Spleen (tissue), 11 donors: ENCODE results near the gene HAL. TPM values are rescaled to one million over a fixed set of nuclear protein-coding genes. Genes with fewer than 3 reads are reported as not detected.
"Not testable (repeated sequence)": the region's sequence is repeated elsewhere in the genome, so short reads cannot be mapped to it uniquely, and the experiment has no call there.

ENCODE experiments used
- DNase-seq: peaks from one replicate; pipeline ENCODE4 v3.0.0-alpha.2; 2020
- H3K27ac ChIP-seq, 8 donors: fragments of 200-600 bp; sonication (generic) in 7 of 8; 1 replicate in 4 of 8; 2 replicates in 4 of 8; pipeline versions ENCODE4 v1.5.0 to v1.8.0; 2016 to 2021; ENCODE audit warnings: inconsistent platforms in 4 of 8, mild to moderate bottlenecking in 4 of 8, moderate library complexity in 1 of 8
- H3K27me3 ChIP-seq, 7 donors: fragments of 200-600 bp; sonication (generic) in 6 of 7; replicated peaks in 1 of 7; 1 replicate in 4 of 7; 2 replicates in 3 of 7; pipeline versions ENCODE4 v1.5.0 to v1.8.0; 2016 to 2021; ENCODE audit warnings: inconsistent platforms in 3 of 7, mild to moderate bottlenecking in 1 of 7
- H3K36me3 ChIP-seq, 6 donors: fragments of 200-600 bp; sonication (generic) in 5 of 6; 1 replicate in 4 of 6; 2 replicates in 2 of 6; pipeline versions ENCODE4 v1.5.0 to v1.8.0; 2016 to 2021; ENCODE audit warnings: inconsistent platforms in 2 of 6
- H3K4me1 ChIP-seq, 6 donors: fragments of 200-600 bp; sonication (generic) in 5 of 6; 1 replicate in 3 of 6; 2 replicates in 3 of 6; pipeline versions ENCODE4 v1.5.0 to v1.8.0; 2016 to 2021; ENCODE audit warnings: inconsistent platforms in 3 of 6
- H3K4me3 ChIP-seq, 8 donors: fragments of 200-600 bp; sonication (generic) in 7 of 8; 1 replicate in 4 of 8; 2 replicates in 4 of 8; pipeline versions ENCODE4 v1.5.0 to v1.8.0; 2016 to 2021; ENCODE audit warnings: inconsistent platforms in 4 of 8, mild to moderate bottlenecking in 4 of 8, moderate library complexity in 2 of 8
- H3K9me3 ChIP-seq, 8 donors: fragments of 200-600 bp; sonication (generic) in 7 of 8; 1 replicate in 4 of 8; 2 replicates in 4 of 8; pipeline versions ENCODE4 v1.5.0 to v1.8.0; 2016 to 2021; ENCODE audit warnings: inconsistent platforms in 4 of 8
- CTCF ChIP-seq, 11 experiments: fragments of 200-600 bp in 7 of 11; fragments of 450-650 bp in 4 of 11; sonication (generic) in 4 of 11; IDR thresholded peaks in 8 of 11; conservative IDR thresholded peaks in 3 of 11; 1 replicate in 7 of 11; 2 replicates in 4 of 11; pipeline versions ENCODE4 v1.4.0 to v1.8.0; 2016 to 2021; ENCODE audit warnings: antibody characterized with exemption in 11 of 11, inconsistent platforms in 4 of 11, mild to moderate bottlenecking in 1 of 11
- POLR2A ChIP-seq, 3 donors: fragments of 450-650 bp; IDR thresholded peaks; one replicate each; pipeline ENCODE4 v1.5.1; 2017; ENCODE audit warnings: antibody characterized with exemption in 3 of 3, mild to moderate bottlenecking in 1 of 3
- POLR2AphosphoS5 ChIP-seq, 3 donors: sonication (generic); formaldehyde crosslinking; IDR thresholded peaks; one replicate each; pipeline ENCODE4 v1.5.1; 2017; ENCODE audit warnings: antibody characterized with exemption in 3 of 3
- WGBS, 5 donors: extraction: QIAGEN DNeasy Blood & Tissue Kit in 3 of 5; methylation state at CpG; one replicate each; pipeline versions ENCODE4 v1.1.5 to v1.1.7; 2013 to 2018; 5-methylcytosine and 5-hydroxymethylcytosine counted together
- intact Hi-C: fragments of 100-400 bp; cut with DNase I; formaldehyde crosslinking; loops from one replicate; pipeline ENCODE4 v1.15.0; 2023; ENCODE audit warnings: low total_unique reads
- polyA plus RNA-seq, 3 donors: library from polyadenylated mRNA; stranded (reverse); fragments of 200-250 nt; gene quantifications; one replicate each; pipeline ENCODE4 v1.2.1, GENCODE V29; 2013
- total RNA-seq, 7 donors: library from RNA; depleted of rRNA in 3 of 7; stranded (reverse); fragments of >200 nt in 3 of 7; fragmentation: NEBNext Ultra II Directional in 4 of 7; extraction: Animal tissue kit (Norgen Biotek cat#: 25700) in 4 of 7; gene quantifications; one replicate each; pipeline versions ENCODE4 v1.1.0 to v1.2.1, GENCODE V29; 2016 to 2021
- donor health status: healthy with polysubstance abuse.
- donor health status: DM: no; HTN: no; CAD: no; lungs with moderate emphysema.
- donor health status: DM: no; HTN: no; CAD: no.
- donor health status: Bipolar disorder and iron deficiency.
- donor health status: healthy.
- donor health status: DM: no; HTN: no; CAD: no.
- donor health status: DM: yes; HTN: yes; CAD: no.

The HAL gene
- total and polyA plus RNA-seq, 10 donors, result 0.24 to 27.3 (median 9.4) TPM

GRCh38 chr12:95972832-95973456 lies 23.2 kb downstream of the HAL start:
- H3K27ac ChIP-seq, result no peak overlapping the region
- H3K4me3 ChIP-seq, result no peak overlapping the region
- intact Hi-C loops, result no loop called here
- no peaks in the 10 kb centered on the region for H3K27me3 ChIP-seq
- no peaks in the 10 kb centered on the region for H3K9me3 ChIP-seq
- WGBS, 5 donors, result 65 to 73% (median 67%) methylated on average over 4 of the region's 4 CpGs
- TF ChIP-seq POLR2AphosphoS5 (IDR thresholded peaks at IDR 0.05) (no peak), POLR2A (IDR thresholded peaks at IDR 0.05) (no peak), CTCF (IDR thresholded peaks at IDR 0.05 in 8 of 11, conservative IDR thresholded peaks at IDR 0.05 in 3 of 11) (no peak)
- peaks cover 0 to 56% (median 0%) of the 10 kb centered on the region in 6 donors for H3K36me3 ChIP-seq
- no peaks in the 10 kb centered on the region for H3K4me1 ChIP-seq
- no peak for DNase-seq

GRCh38 chr12:95970905-95971304 lies 25.2 kb downstream of the HAL start:
- Histone ChIP-seq H3K27me3 (no peaks in the 10 kb centered on the region), H3K4me3 (no peak overlapping the region), H3K4me1 (no peaks in the 10 kb centered on the region), H3K9me3 (no peaks in the 10 kb centered on the region), H3K27ac (no peak overlapping the region), H3K36me3 (peaks cover 0 to 35% (median 0%) of the 10 kb centered on the region in 6 donors)
- intact Hi-C loops, result no loop called here
- no peak for DNase-seq
- WGBS, 5 donors, result 71 to 90% (median 88%) methylated on average over 7 of the region's 7 CpGs
- TF ChIP-seq CTCF (IDR thresholded peaks at IDR 0.05 in 8 of 11, conservative IDR thresholded peaks at IDR 0.05 in 3 of 11), result no peak
- TF ChIP-seq POLR2A (IDR thresholded peaks at IDR 0.05), result no peak
- no peak for TF ChIP-seq POLR2AphosphoS5 (IDR thresholded peaks at IDR 0.05)

GRCh38 chr12:95969116-95969515 lies 27.0 kb downstream of the HAL start:
- intact Hi-C loops, H3K4me3 ChIP-seq, H3K4me1 ChIP-seq, H3K9me3 ChIP-seq, H3K27ac ChIP-seq, H3K27me3 ChIP-seq, DNase-seq: not testable (repeated sequence)
- WGBS, 5 donors, result 96 to 100% (median 97%) methylated on average over 11 to 26 of the region's 28 CpGs; no CpG with 5 or more reads in 1 of the 5 donors
- H3K36me3 ChIP-seq, result peaks cover 0 to 18% (median 0%) of the 10 kb centered on the region in 6 donors

GRCh38 chr12:95967301-95967700 lies 28.8 kb downstream of the HAL start:
- no peaks in the 10 kb centered on the region for H3K4me1 ChIP-seq
- TF ChIP-seq POLR2AphosphoS5 (IDR thresholded peaks at IDR 0.05), result no peak
- no peak for TF ChIP-seq CTCF (IDR thresholded peaks at IDR 0.05 in 8 of 11, conservative IDR thresholded peaks at IDR 0.05 in 3 of 11)
- TF ChIP-seq POLR2A (IDR thresholded peaks at IDR 0.05), result no peak
- no peaks in the 10 kb centered on the region for H3K27me3 ChIP-seq
- no peak overlapping the region for H3K4me3 ChIP-seq
- H3K9me3 ChIP-seq, result no peaks in the 10 kb centered on the region
- WGBS, 5 donors, result 92 to 98% (median 94%) methylated on average over 2 of the region's 2 CpGs
- no peak overlapping the region for H3K27ac ChIP-seq
- no peak for DNase-seq
- peaks cover 0 to 16% (median 0%) of the 10 kb centered on the region in 6 donors for H3K36me3 ChIP-seq
- intact Hi-C loops, result no loop called here
